Ovary (tissue), 3 donors: ENCODE results near the gene DNMBP.

ENCODE experiments used
- CTCF ChIP-seq, 3 donors: fragments of 450-650 bp in 2 of 3; fragments of 200-600 bp in 1 of 3; IDR thresholded peaks; one replicate each; pipeline versions ENCODE4 v1.5.1 to v1.8.0; 2016 to 2022; ENCODE audit warnings: antibody characterized with exemption in 3 of 3, mild to moderate bottlenecking in 1 of 3
- EP300 ChIP-seq: sonication (generic); formaldehyde crosslinking; IDR thresholded peaks from one replicate; pipeline ENCODE4 v1.6.1; 2017; ENCODE audit warnings: antibody characterized with exemption
- POLR2A ChIP-seq: fragments of 450-650 bp; IDR thresholded peaks from one replicate; pipeline ENCODE4 v1.6.1; 2017; ENCODE audit warnings: antibody characterized with exemption, mild to moderate bottlenecking, moderate library complexity
- donor health status: DM: no; HTN: no; CAD: no.

GRCh38 chr10:99828464-99828863 lies 181.3 kb downstream of the DNMBP start:
- no peak for TF ChIP-seq POLR2A
- TF ChIP-seq CTCF (IDR thresholded peaks at IDR 0.05): no peak
- TF ChIP-seq EP300: no peak
